Endothelial cell of umbilical vein (primary cell): Measurements from ENCODE around the gene SV2C.

Experiments
- JUN ChIP-seq: IDR thresholded peaks from 2 replicates; pipeline ENCODE4 v1.6.1; 2011; ENCODE audit warnings: borderline replicate concordance, low read depth; ENCODE audit not compliant: insufficient read length, insufficient read depth
- POLR2A ChIP-seq: IDR thresholded peaks from 2 replicates; pipeline ENCODE4 v1.6.1; 2012; ENCODE audit warnings: low read depth, mild to moderate bottlenecking, control low read depth, low read length
- TF ChIP-seq, protein P1 (sequence below), 2 donors: IDR thresholded peaks; 1 replicate in 1 of 2; 2 replicates in 1 of 2; pipeline ENCODE4 v1.5.1; 2011; ENCODE audit warnings: low read length in 2 of 2, mild to moderate bottlenecking in 2 of 2, moderate library complexity in 2 of 2, control low read depth in 1 of 2, inconsistent platforms in 1 of 2, low read depth in 1 of 2; ENCODE audit not compliant: insufficient read depth in 1 of 2; ENCODE audit errors: extremely low read depth in 1 of 2
- TF ChIP-seq, protein P2 (sequence below): IDR thresholded peaks from 2 replicates; pipeline ENCODE4 v1.6.1; 2011; ENCODE audit not compliant: insufficient read depth, insufficient read length

DNA sequence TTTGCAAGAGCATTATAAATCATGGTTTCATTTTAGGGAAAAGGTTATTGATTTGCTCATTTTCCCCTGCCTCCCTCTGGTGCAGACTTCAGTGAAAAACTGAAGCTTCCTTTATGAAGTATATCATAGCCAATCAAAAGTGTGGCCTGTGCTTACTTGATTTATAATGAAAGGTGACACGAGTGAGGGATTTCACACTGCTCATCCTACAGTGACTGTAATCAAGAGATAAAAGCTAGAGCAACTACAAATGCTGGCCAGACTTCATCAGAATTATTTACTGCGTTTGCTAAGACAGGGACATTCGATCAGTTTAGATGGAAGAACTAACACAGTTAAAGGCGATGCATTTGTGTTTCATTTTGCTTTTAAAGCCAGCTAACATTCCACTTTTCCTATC lies 151.5 kb downstream of the SV2C start:
- TF ChIP-seq, protein P1, sequence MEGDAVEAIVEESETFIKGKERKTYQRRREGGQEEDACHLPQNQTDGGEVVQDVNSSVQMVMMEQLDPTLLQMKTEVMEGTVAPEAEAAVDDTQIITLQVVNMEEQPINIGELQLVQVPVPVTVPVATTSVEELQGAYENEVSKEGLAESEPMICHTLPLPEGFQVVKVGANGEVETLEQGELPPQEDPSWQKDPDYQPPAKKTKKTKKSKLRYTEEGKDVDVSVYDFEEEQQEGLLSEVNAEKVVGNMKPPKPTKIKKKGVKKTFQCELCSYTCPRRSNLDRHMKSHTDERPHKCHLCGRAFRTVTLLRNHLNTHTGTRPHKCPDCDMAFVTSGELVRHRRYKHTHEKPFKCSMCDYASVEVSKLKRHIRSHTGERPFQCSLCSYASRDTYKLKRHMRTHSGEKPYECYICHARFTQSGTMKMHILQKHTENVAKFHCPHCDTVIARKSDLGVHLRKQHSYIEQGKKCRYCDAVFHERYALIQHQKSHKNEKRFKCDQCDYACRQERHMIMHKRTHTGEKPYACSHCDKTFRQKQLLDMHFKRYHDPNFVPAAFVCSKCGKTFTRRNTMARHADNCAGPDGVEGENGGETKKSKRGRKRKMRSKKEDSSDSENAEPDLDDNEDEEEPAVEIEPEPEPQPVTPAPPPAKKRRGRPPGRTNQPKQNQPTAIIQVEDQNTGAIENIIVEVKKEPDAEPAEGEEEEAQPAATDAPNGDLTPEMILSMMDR (IDR thresholded peaks at IDR 0.05; ENCODE audit: extremely low read depth in 1 of 2, insufficient read depth in 1 of 2, low read depth in 1 of 2, low read length in 2 of 2): no peak
- no peak for TF ChIP-seq JUN
- no peak for TF ChIP-seq POLR2A
- TF ChIP-seq, protein P2, sequence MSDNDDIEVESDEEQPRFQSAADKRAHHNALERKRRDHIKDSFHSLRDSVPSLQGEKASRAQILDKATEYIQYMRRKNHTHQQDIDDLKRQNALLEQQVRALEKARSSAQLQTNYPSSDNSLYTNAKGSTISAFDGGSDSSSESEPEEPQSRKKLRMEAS: no peak
